Loucy (cell line): ENCODE measurements around the gene TBP.

Experiments used
- CTCF ChIP-seq: fragments of 200-600 bp; sonication (generic); conservative IDR thresholded peaks from 2 replicates; pipeline ENCODE4 v1.5.1; 2014; ENCODE audit warnings: mild to moderate bottlenecking, antibody characterized with exemption, low read length
- EZH2phosphoT487 ChIP-seq: fragments of 200-600 bp; IDR thresholded peaks from 2 replicates; pipeline ENCODE4 v1.6.1; 2018; ENCODE audit warnings: antibody characterized with exemption, mild to moderate bottlenecking, moderate library complexity, borderline replicate concordance

- TF ChIP-seq CTCF (no peak), EZH2phosphoT487 (no peak)
Observed at GRCh38 chr6:170596426-170596825, 42.3 kb downstream of the TBP start.
